EH (cell line): ENCODE data around the gene NMRK2.
"Not testable (repeated sequence)": the region's sequence is repeated elsewhere in the genome, so short reads cannot be mapped to it uniquely, and the experiment has no call there.

Source experiments
- DNase-seq: peaks from one replicate; pipeline ENCODE4 v3.0.0-alpha.2; 2015; ENCODE audit warnings: low read depth

NMRK2 gene

GRCh38 chr19:3932931-3933810 is at the start of gene NMRK2:
NMRK2 (plus strand) TSS chr19:3933069; CDS start chr19:3933672, 603 bp downstream.
- DNase-seq, result no peak

GRCh38 chr19:3890591-3890990 is 42.3 kb upstream of the NMRK2 start:
- DNase-seq, result no peak

- no peak for DNase-seq
Measured at GRCh38 chr19:3893509-3894179, 39.2 kb upstream of the NMRK2 start.

- not testable (repeated sequence) for DNase-seq
Measured at GRCh38 chr19:3894959-3895358, 37.9 kb upstream of the NMRK2 start.

- DNase-seq, result no peak
Measured at GRCh38 chr19:3895788-3896187, 37.1 kb upstream of the NMRK2 start.

- no peak for DNase-seq
Measured at GRCh38 chr19:3897936-3898335, 34.9 kb upstream of the NMRK2 start.

- DNase-seq, result no peak
Measured at GRCh38 chr19:3898426-3898825, 34.4 kb upstream of the NMRK2 start.

GRCh38 chr19:3899531-3900294 is 33.2 kb upstream of the NMRK2 start:
- no peak for DNase-seq

- DNase-seq, result no peak
Measured at GRCh38 chr19:3902317-3902973, 30.4 kb upstream of the NMRK2 start.

- DNase-seq, result no peak
Measured at GRCh38 chr19:3904233-3904632, 28.6 kb upstream of the NMRK2 start.

GRCh38 chr19:3907626-3908265 is 25.1 kb upstream of the NMRK2 start:
- no peak for DNase-seq

- no peak for DNase-seq
Measured at GRCh38 chr19:3908266-3909054, 24.4 kb upstream of the NMRK2 start.

GRCh38 chr19:3910105-3910504 is 22.8 kb upstream of the NMRK2 start:
- DNase-seq, result no peak

GRCh38 chr19:3914199-3914598 is 18.7 kb upstream of the NMRK2 start:
- no peak for DNase-seq

- DNase-seq, result no peak
Measured at GRCh38 chr19:3916033-3916432, 16.8 kb upstream of the NMRK2 start.

- DNase-seq, result no peak
Measured at GRCh38 chr19:3919793-3920192, 13.1 kb upstream of the NMRK2 start.

- no peak for DNase-seq
Measured at GRCh38 chr19:3923096-3923758, 9.6 kb upstream of the NMRK2 start.

GRCh38 chr19:3923912-3924311 is 9.0 kb upstream of the NMRK2 start:
- no peak for DNase-seq

- no peak for DNase-seq
Measured at GRCh38 chr19:3931041-3931440, 1.8 kb upstream of the NMRK2 start.
